PC-3 (cell line): ENCODE data around the gene HAUS7. TPM values are rescaled to one million over a fixed set of nuclear protein-coding genes. Genes with fewer than 3 reads are reported as not detected.

Experiments
- ATAC-seq: fragments of 200-7000 bp; cut with Tn5 transposase; 2 replicates; pipeline ENCODE4 v1.9.1; 2020; ENCODE audit warnings: mild to moderate bottlenecking, moderate library complexity
- BruUV-seq: library from RNA; stranded (reverse); fragments of 400-500 nt; replicated peaks from 2 replicates; lab custom pipeline; 2021; lab: Mats Ljungman, UMichigan
- CTCF ChIA-PET: fragments of 300-600 bp; sonication (Branson Sonifier 250); formaldehyde crosslinking; loops from one replicate; lab custom pipeline; 2022; ENCODE audit warnings: antibody characterized with exemption; lab: Charles Lee
- POLR2A ChIA-PET: fragments of 300-600 bp; sonication (Branson Sonifier 250); formaldehyde crosslinking; loops from one replicate; lab custom pipeline; 2022; ENCODE audit warnings: antibody characterized with exemption; ENCODE audit not compliant: unreplicated experiment; lab: Charles Lee
- DNase-seq: peaks from one replicate; pipeline ENCODE4 v3.0.0-alpha.2; 2015
- H2AFZ ChIP-seq: fragments of 300-600 bp; sonication (generic); 2 replicates; pipeline ENCODE4 v1.6.0; 2016; ENCODE audit warnings: antibody characterized with exemption, low read length
- H3F3A ChIP-seq: fragments of 300-600 bp; sonication (generic); one replicate; pipeline ENCODE4 v1.6.0; 2017; ENCODE audit warnings: antibody characterized with exemption, low read length, control low read depth, mild to moderate bottlenecking; ENCODE audit not compliant: unreplicated experiment
- H3K27ac ChIP-seq: fragments of 300-600 bp; sonication (generic); 2 replicates; pipeline ENCODE4 v1.5.1; 2016; ENCODE audit warnings: mild to moderate bottlenecking, low read length
- H3K27me3 ChIP-seq: fragments of 300-600 bp; sonication (generic); 2 replicates; pipeline ENCODE4 v1.6.1; 2016; ENCODE audit warnings: low read length, mixed read lengths
- H3K36me3 ChIP-seq: fragments of 300-600 bp; sonication (generic); 2 replicates; pipeline ENCODE4 v1.6.1; 2016; ENCODE audit warnings: low read depth, mixed run types, low read length, mixed read lengths
- H3K4me1 ChIP-seq: fragments of 300-600 bp; sonication (generic); 2 replicates; pipeline ENCODE4 v1.5.1; 2016; ENCODE audit warnings: low read length; ENCODE audit not compliant: insufficient read depth
- H3K4me2 ChIP-seq: fragments of 300-600 bp; sonication (generic); 2 replicates; pipeline ENCODE4 v1.6.0; 2016; ENCODE audit warnings: low read length
- H3K4me3 ChIP-seq: fragments of 300-600 bp; sonication (generic); 2 replicates; pipeline ENCODE4 v1.5.1; 2016; ENCODE audit warnings: mild to moderate bottlenecking, low read length, mixed read lengths
- H3K79me2 ChIP-seq: fragments of 300-600 bp; sonication (generic); 2 replicates; pipeline ENCODE4 v1.6.1; 2017; ENCODE audit warnings: low read length, mixed read lengths
- H3K9ac ChIP-seq: fragments of 300-600 bp; sonication (generic); 2 replicates; pipeline ENCODE4 v1.6.0; 2016; ENCODE audit warnings: mild to moderate bottlenecking, low read length
- H3K9me2 ChIP-seq: fragments of 300-600 bp; sonication (generic); replicated peaks from 2 replicates; pipeline ENCODE4 v1.6.1; 2016; ENCODE audit warnings: mixed run types, low read length, mixed read lengths
- H3K9me3 ChIP-seq: fragments of 300-600 bp; sonication (generic); 2 replicates; pipeline ENCODE4 v1.6.1; 2016; ENCODE audit warnings: low read length, mixed read lengths
- H4K20me1 ChIP-seq: fragments of 300-600 bp; sonication (generic); 2 replicates; pipeline ENCODE4 v1.6.1; 2016; ENCODE audit warnings: low read length, mixed read lengths
- CTCF ChIP-seq: fragments of 300-600 bp; sonication (generic); conservative IDR thresholded peaks from 2 replicates; pipeline ENCODE4 v1.5.1; 2017; ENCODE audit warnings: antibody characterized with exemption, low read depth, mild to moderate bottlenecking, low read length
- EZH2 ChIP-seq: fragments of 300-600 bp; sonication (generic); IDR thresholded peaks from one replicate; pipeline ENCODE4 v1.6.1; 2017; ENCODE audit warnings: antibody characterized with exemption, mild to moderate bottlenecking, low read length; ENCODE audit not compliant: unreplicated experiment
- EZH2phosphoT487 ChIP-seq: fragments of 300-600 bp; sonication (generic); IDR thresholded peaks from 2 replicates; pipeline ENCODE4 v1.6.1; 2018; ENCODE audit warnings: mild to moderate bottlenecking, antibody characterized with exemption, low read length, borderline replicate concordance
- intact Hi-C: fragments of 100-400 bp; cut with micrococcal nuclease; formaldehyde crosslinking; loops from 2 replicates; pipeline ENCODE4 v1.9.0; 2023
- total RNA-seq: library from RNA; depleted of rRNA; stranded (reverse); fragments of >200 nt; gene quantifications from 2 replicates; pipeline ENCODE4 v1.2.3, GENCODE V29; 2014

HAUS7 gene
- total RNA-seq, 1 experiment from 2014 or later, result 46.0 TPM

GRCh38 chrX:153512501-153512893 lies 42.1 kb upstream of the HAUS7 start:
- intact Hi-C loops, result no loop called here
- Histone ChIP-seq H3K4me3 (no peak overlapping the region), H3K79me2 (no peaks in the 10 kb centered on the region), H2AFZ (no peak overlapping the region), H3K9ac (no peak overlapping the region), H3K36me3 (no peaks in the 10 kb centered on the region), H4K20me1 (no peaks in the 10 kb centered on the region), H3K4me2 (no peak overlapping the region), H3K4me1 (no peaks in the 10 kb centered on the region), H3K9me2 (no peaks in the 10 kb centered on the region), H3F3A (no peaks in the 10 kb centered on the region), H3K27me3 (no peaks in the 10 kb centered on the region), H3K9me3 (no peaks in the 10 kb centered on the region), H3K27ac (no peak overlapping the region)
- ATAC-seq (no peak), DNase-seq (no peak)
- POLR2A ChIA-PET, result no interaction called here
- CTCF ChIA-PET, result no interaction called here
- TF ChIP-seq CTCF (no peak), EZH2phosphoT487 (no peak), EZH2 (no peak)
- no TSS peak for BruUV-seq

GRCh38 chrX:153511784-153512500 lies 41.6 kb upstream of the HAUS7 start:
- H3K27ac ChIP-seq, result no peak overlapping the region
- no peak for ATAC-seq

More at GRCh38 chrX:153511784-153512500, 41.6 kb upstream of the HAUS7 start:
- no peak for DNase-seq
- no peaks in the 10 kb centered on the region for H3K36me3 ChIP-seq
- no peaks in the 10 kb centered on the region for H3K9me3 ChIP-seq
- H2AFZ ChIP-seq, result no peak overlapping the region
- H3K4me1 ChIP-seq, result no peaks in the 10 kb centered on the region
- no peak overlapping the region for H3K9ac ChIP-seq
- ChIA-PET POLR2A (no interaction called here), CTCF (no interaction called here)
- no peaks in the 10 kb centered on the region for H3K27me3 ChIP-seq
- TF ChIP-seq EZH2phosphoT487 (no peak), EZH2 (no peak), CTCF (no peak)
- H3F3A ChIP-seq, result no peaks in the 10 kb centered on the region
- BruUV-seq, result no TSS peak
- no peaks in the 10 kb centered on the region for H3K9me2 ChIP-seq
- H3K4me3 ChIP-seq, result no peak overlapping the region
- intact Hi-C loops, result no loop called here
- H3K4me2 ChIP-seq, result no peak overlapping the region
- no peaks in the 10 kb centered on the region for H3K79me2 ChIP-seq
- no peaks in the 10 kb centered on the region for H4K20me1 ChIP-seq
